Liver (tissue), 9 donors: ENCODE data around the gene SHC2. TPM values are rescaled to one million over a fixed set of nuclear protein-coding genes. Genes with fewer than 3 reads are reported as not detected.

ENCODE experiments used
- DNase-seq: peaks from one replicate; pipeline ENCODE4 v3.0.0-alpha.2; 2017; ENCODE audit warnings: low spot score
- H3K27ac ChIP-seq, 2 donors: one replicate each; pipeline ENCODE4 v1.7.0; 2013; ENCODE audit warnings: inconsistent platforms in 2 of 2, low read length in 2 of 2, control low read depth in 1 of 2, low read depth in 1 of 2, mild to moderate bottlenecking in 1 of 2
- H3K27me3 ChIP-seq, 4 donors: one replicate each; pipeline versions ENCODE4 v1.6.1 to v1.7.0; 2013; ENCODE audit warnings: low read length in 3 of 4, inconsistent platforms in 1 of 4, mild to moderate bottlenecking in 1 of 4, moderate library complexity in 1 of 4; ENCODE audit not compliant: control insufficient read depth in 4 of 4, insufficient read depth in 4 of 4
- H3K36me3 ChIP-seq, 4 donors: one replicate each; pipeline versions ENCODE4 v1.6.1 to v1.7.0; 2013; ENCODE audit warnings: low read length in 3 of 4, mild to moderate bottlenecking in 3 of 4, low read depth in 1 of 4, moderate library complexity in 1 of 4; ENCODE audit not compliant: control insufficient read depth in 4 of 4, insufficient read depth in 3 of 4
- H3K4me1 ChIP-seq, 4 donors: one replicate each; pipeline versions ENCODE4 v1.6.1 to v1.7.0; 2013; ENCODE audit warnings: low read length in 3 of 4, mild to moderate bottlenecking in 3 of 4, moderate library complexity in 1 of 4; ENCODE audit not compliant: control insufficient read depth in 4 of 4, insufficient read depth in 4 of 4
- H3K4me3 ChIP-seq, 3 donors: one replicate each; pipeline versions ENCODE4 v1.6.1 to v1.7.0; 2013; ENCODE audit warnings: low read length in 3 of 3, control low read depth in 1 of 3, low read depth in 1 of 3, mild to moderate bottlenecking in 1 of 3
- H3K9ac ChIP-seq, 2 donors: one replicate each; pipeline ENCODE4 v1.7.0; 2013; ENCODE audit warnings: low read length in 2 of 2, mild to moderate bottlenecking in 2 of 2, moderate library complexity in 2 of 2, control low read depth in 1 of 2, low read depth in 1 of 2
- H3K9me3 ChIP-seq, 4 donors: one replicate each; pipeline versions ENCODE4 v1.6.1 to v1.7.0; 2013; ENCODE audit warnings: low read length in 3 of 4; ENCODE audit not compliant: control insufficient read depth in 4 of 4
- EGR1 ChIP-seq, 2 donors: IDR thresholded peaks; 2 replicates each; pipeline ENCODE4 v1.6.1; 2016 to 2018; ENCODE audit warnings: antibody characterized with exemption in 2 of 2, low read depth in 2 of 2
- FOXA1 ChIP-seq: IDR thresholded peaks from 2 replicates; pipeline ENCODE4 v1.6.1; 2016; ENCODE audit warnings: antibody characterized with exemption
- FOXA2 ChIP-seq: IDR thresholded peaks from 2 replicates; pipeline ENCODE4 v1.6.1; 2016; ENCODE audit warnings: antibody characterized with exemption
- HNF4A ChIP-seq, 2 donors: conservative IDR thresholded peaks; 2 replicates each; pipeline ENCODE4 v1.6.1; 2016; ENCODE audit warnings: antibody characterized with exemption in 2 of 2, mild to moderate bottlenecking in 2 of 2
- HNF4G ChIP-seq: IDR thresholded peaks from 2 replicates; pipeline ENCODE4 v1.6.1; 2016; ENCODE audit warnings: antibody characterized with exemption
- JUND ChIP-seq, 2 donors: IDR thresholded peaks; 2 replicates each; pipeline ENCODE4 v1.6.1; 2016; ENCODE audit warnings: antibody characterized with exemption in 2 of 2
- NR2F2 ChIP-seq: IDR thresholded peaks from 2 replicates; pipeline ENCODE4 v1.6.1; 2016; ENCODE audit warnings: antibody characterized with exemption
- RAD21 ChIP-seq, 2 donors: IDR thresholded peaks; 2 replicates each; pipeline ENCODE4 v1.6.1; 2016; ENCODE audit warnings: antibody characterized with exemption in 2 of 2, mild to moderate bottlenecking in 2 of 2
- RXRA ChIP-seq, 2 donors: IDR thresholded peaks; 2 replicates each; pipeline ENCODE4 v1.6.1; 2017 to 2018; ENCODE audit warnings: antibody characterized with exemption in 2 of 2, mild to moderate bottlenecking in 1 of 2
- SP1 ChIP-seq: IDR thresholded peaks from 2 replicates; pipeline ENCODE4 v1.6.1; 2018; ENCODE audit warnings: antibody characterized with exemption, mild to moderate bottlenecking
- TAF1 ChIP-seq: conservative IDR thresholded peaks from 2 replicates; pipeline ENCODE4 v1.6.1; 2016; ENCODE audit warnings: antibody characterized with exemption, mild to moderate bottlenecking
- WGBS: extraction: QIAGEN DNeasy Blood & Tissue Kit; methylation state at CpG from one replicate; pipeline ENCODE4 v1.1.7; 2013; 5-methylcytosine and 5-hydroxymethylcytosine counted together
- polyA plus RNA-seq, 2 donors: library from polyadenylated mRNA; stranded (reverse) in 1 of 2; unstranded in 1 of 2; fragments of 200-250 nt in 1 of 2; fragments of >200 nt in 1 of 2; fragmentation: Nextera tagmentation in 1 of 2; extraction: Ambion mirVana in 1 of 2; gene quantifications; one replicate each; pipeline versions ENCODE4 v1.2.1 to v1.2.3, GENCODE V29; 2013 to 2015
- total RNA-seq, 2 donors: library from RNA; depleted of rRNA; stranded (reverse); fragments of >200 nt; gene quantifications; one replicate each; pipeline ENCODE4 v1.2.3, GENCODE V29; 2014
- TF ChIP-seq, protein P1 (sequence below): IDR thresholded peaks from 2 replicates; pipeline ENCODE4 v1.6.1; 2016; ENCODE audit warnings: antibody characterized with exemption
- TF ChIP-seq, protein P2 (sequence below): fragments of 150-350 bp; IDR thresholded peaks from 2 replicates; pipeline ENCODE4 v1.5.1; 2017; ENCODE audit warnings: improper control_type of control experiment, low read depth, low read length; ENCODE audit not compliant: missing input control
- TF ChIP-seq, protein P3 (sequence below): IDR thresholded peaks from 2 replicates; pipeline ENCODE4 v1.6.1; 2016; ENCODE audit warnings: antibody characterized with exemption
- donor health status: healthy.
- donor health status: healthy.
- donor health status: healthy.
- donor health status: healthy.
- donor health status: healthy.

The SHC2 gene
- total and polyA plus RNA-seq, 4 donors = 15.6 to 43.0 (median 23.0) TPM

DNA sequence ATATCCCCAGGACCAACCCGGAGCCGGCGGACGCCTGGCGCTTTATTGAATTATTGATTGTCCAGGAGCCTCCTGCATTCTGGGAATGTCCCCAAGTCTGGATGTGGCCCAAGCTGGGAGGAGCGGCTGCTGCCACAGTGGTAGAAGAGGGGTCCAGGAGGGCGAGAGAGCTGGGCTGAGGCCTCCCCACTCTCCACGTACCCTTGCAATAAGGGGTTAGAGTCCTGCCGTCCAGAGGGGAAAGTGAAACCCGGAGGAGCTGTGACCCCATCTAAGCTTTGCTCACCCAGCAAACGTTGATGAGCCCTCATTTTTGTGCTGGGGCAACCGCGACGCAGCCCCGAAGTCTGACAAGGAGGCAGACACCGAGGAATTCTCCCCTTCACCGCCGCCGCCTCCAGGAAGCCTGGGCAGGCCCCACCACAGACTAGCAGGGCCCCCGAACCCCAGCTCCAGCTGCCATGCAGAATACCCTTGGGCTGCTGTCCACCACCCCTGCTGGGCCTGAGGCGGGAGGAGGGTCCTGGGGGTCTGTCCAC is 50.5 kb downstream of the SHC2 start:
- WGBS = 38% methylated on average over 21 of the region's 21 CpGs
- no peak for DNase-seq
- Histone ChIP-seq H3K27me3 (peaks cover 0 to 2% (median 0%) of the 10 kb centered on the region in 4 donors), H3K9ac (no peak overlapping the region), H3K27ac (no peak overlapping the region), H3K36me3 (no peaks in the 10 kb centered on the region), H3K4me1 (peaks cover 12 to 17% (median 14%) of the 10 kb centered on the region in 4 donors), H3K4me3 (no peak overlapping the region), H3K9me3 (no peaks in the 10 kb centered on the region)
- TF ChIP-seq, protein P1, sequence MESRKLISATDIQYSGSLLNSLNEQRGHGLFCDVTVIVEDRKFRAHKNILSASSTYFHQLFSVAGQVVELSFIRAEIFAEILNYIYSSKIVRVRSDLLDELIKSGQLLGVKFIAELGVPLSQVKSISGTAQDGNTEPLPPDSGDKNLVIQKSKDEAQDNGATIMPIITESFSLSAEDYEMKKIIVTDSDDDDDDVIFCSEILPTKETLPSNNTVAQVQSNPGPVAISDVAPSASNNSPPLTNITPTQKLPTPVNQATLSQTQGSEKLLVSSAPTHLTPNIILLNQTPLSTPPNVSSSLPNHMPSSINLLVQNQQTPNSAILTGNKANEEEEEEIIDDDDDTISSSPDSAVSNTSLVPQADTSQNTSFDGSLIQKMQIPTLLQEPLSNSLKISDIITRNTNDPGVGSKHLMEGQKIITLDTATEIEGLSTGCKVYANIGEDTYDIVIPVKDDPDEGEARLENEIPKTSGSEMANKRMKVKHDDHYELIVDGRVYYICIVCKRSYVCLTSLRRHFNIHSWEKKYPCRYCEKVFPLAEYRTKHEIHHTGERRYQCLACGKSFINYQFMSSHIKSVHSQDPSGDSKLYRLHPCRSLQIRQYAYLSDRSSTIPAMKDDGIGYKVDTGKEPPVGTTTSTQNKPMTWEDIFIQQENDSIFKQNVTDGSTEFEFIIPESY = no peak
- TF ChIP-seq HNF4G (no peak), FOXA2 (no peak), RAD21 (IDR thresholded peaks at IDR 0.05) (peak in 1 of 2 donors; percentile 21), TAF1 (no peak)

DNA sequence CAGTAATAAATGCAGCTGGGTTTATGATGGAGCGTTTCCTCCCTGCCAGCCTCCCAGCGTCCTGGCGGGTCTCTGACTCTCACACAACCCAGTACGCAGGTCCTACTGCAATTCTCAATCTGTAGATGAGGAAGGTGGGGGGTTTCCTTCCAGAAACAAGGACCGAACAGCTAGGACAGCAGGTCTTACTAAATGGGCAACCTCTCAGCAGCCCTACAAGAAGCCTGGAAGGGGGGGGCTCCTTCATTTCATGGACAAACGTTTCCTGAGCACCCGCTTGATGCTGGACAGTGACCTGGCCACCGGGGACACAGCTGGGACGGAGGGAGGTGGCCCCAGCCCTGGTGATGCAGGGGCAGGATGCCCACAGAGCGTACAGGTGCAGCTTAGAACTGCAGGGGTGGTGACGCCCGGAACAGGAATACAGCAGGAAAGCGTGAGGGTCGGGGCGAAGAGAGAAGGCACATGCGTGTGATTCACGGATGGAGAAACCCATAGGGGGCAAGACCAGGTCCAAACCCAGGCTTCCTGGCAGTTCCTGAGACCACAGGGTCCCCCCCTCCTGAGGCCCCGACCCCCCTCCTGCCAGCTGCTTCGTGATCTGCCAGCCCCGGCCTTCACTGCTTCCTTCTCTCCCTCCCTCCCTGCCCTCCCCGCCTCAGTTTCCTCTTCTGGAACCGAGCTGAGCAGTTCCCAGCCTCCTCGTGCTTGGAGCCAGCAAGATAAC is 51.2 kb downstream of the SHC2 start:
- Histone ChIP-seq H3K4me1 (peaks cover 12 to 17% (median 14%) of the 10 kb centered on the region in 4 donors), H3K9ac (no peak overlapping the region), H3K4me3 (peak overlapping the region in 1 of 3 donors; percentile 47), H3K9me3 (no peaks in the 10 kb centered on the region), H3K36me3 (no peaks in the 10 kb centered on the region), H3K27ac (no peak overlapping the region), H3K27me3 (peaks cover 0 to 2% (median 0%) of the 10 kb centered on the region in 4 donors)
- WGBS = 5% methylated on average over 23 of the region's 23 CpGs
- DNase-seq = no peak
- TF ChIP-seq FOXA1 (no peak), FOXA2 (no peak)

DNA sequence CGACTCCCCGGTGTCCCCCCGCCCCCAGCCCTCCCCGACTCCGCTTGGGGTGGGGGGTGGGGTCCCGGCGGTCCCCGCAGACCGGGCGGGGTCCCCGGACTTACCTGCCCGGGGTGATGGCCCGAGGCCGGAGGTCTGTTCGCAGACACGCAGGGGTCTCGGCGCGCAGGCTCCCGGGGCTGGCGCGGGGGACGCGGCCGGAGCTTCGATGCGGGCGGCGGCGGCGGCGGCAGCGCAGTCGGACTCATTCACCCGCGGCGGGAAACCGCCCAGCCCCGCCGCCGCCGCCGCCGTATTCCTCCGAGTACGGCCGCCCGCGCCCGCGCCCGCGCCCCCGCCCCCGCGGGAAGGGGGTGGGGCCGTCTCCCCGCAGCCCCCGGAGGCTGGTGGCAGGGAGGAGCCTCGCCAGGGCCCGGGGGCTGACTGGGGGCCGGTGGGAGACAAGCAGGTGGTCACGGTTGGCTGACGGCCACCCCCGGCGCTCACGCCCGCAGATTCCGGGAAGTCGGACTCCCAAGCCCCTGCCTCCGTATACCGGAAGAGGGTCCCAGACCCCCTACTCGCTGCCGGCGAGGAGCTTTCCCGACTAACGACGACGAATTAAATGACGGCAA is 51.8 kb downstream of the SHC2 start, which contains the start of gene C2CD4C:
C2CD4C (minus strand) TSS at position 246 of the 614 bp plus-strand sequence. CDS start 786 bp downstream, outside the sequence.
- peaks cover 0 to 2% (median 0%) of the 10 kb centered on the region in 4 donors for H3K27me3 ChIP-seq

DNA sequence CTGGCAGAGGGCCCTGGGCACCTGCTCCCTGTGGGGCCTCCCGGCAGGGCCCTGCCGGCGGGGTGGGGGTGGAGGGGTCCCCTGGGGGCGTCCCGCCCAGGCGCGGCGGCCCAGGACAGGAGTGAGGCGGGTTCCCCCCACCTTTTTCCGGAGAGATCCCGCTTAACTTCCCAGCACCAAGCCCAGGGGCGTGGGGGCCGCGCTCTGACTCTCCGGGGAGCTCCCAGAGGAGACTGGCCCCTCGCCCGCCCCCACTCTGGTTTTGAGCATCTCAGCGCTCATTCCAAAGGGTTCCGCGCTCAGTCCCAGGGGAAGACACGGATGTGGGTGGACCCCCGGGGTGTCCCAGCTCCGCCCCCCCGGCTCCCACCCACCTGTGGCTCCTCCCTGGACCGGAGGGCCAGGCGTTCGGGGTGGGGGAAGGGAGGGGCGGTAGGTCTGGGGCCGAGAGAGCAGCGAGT is 52.4 kb downstream of the SHC2 start:
- H3K9ac ChIP-seq = no peak overlapping the region
- peak overlapping the region in 1 of 3 donors; percentile 47 for H3K4me3 ChIP-seq
- TF ChIP-seq HNF4A (conservative IDR thresholded peaks at IDR 0.05) (no peak), FOXA1 (no peak), JUND (IDR thresholded peaks at IDR 0.05) (no peak), SP1 (no peak), EGR1 (IDR thresholded peaks at IDR 0.05; ENCODE audit: low read depth in 2 of 2) (no peak), RXRA (IDR thresholded peaks at IDR 0.05) (no peak)
- TF ChIP-seq, protein P2, sequence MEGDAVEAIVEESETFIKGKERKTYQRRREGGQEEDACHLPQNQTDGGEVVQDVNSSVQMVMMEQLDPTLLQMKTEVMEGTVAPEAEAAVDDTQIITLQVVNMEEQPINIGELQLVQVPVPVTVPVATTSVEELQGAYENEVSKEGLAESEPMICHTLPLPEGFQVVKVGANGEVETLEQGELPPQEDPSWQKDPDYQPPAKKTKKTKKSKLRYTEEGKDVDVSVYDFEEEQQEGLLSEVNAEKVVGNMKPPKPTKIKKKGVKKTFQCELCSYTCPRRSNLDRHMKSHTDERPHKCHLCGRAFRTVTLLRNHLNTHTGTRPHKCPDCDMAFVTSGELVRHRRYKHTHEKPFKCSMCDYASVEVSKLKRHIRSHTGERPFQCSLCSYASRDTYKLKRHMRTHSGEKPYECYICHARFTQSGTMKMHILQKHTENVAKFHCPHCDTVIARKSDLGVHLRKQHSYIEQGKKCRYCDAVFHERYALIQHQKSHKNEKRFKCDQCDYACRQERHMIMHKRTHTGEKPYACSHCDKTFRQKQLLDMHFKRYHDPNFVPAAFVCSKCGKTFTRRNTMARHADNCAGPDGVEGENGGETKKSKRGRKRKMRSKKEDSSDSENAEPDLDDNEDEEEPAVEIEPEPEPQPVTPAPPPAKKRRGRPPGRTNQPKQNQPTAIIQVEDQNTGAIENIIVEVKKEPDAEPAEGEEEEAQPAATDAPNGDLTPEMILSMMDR = no peak
- TF ChIP-seq, protein P3, sequence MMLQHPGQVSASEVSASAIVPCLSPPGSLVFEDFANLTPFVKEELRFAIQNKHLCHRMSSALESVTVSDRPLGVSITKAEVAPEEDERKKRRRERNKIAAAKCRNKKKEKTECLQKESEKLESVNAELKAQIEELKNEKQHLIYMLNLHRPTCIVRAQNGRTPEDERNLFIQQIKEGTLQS = no peak
- H3K9me3 ChIP-seq = no peaks in the 10 kb centered on the region
- no peak overlapping the region for H3K27ac ChIP-seq
- WGBS = 3% methylated on average over 30 of the region's 30 CpGs
- peaks cover 0 to 2% (median 0%) of the 10 kb centered on the region in 4 donors for H3K27me3 ChIP-seq
- DNase-seq = no peak
- H3K36me3 ChIP-seq = no peaks in the 10 kb centered on the region
- peaks cover 12 to 17% (median 14%) of the 10 kb centered on the region in 4 donors for H3K4me1 ChIP-seq

More for the DNA sequence above, 51.8 kb downstream of the SHC2 start, which contains the start of gene C2CD4C:
- 1% methylated on average over 80 of the region's 80 CpGs for WGBS
- Histone ChIP-seq H3K36me3 (no peaks in the 10 kb centered on the region), H3K9ac (no peak within 1 kb of the TSS), H3K27ac (no peak within 1 kb of the TSS), H3K4me1 (peaks cover 12 to 17% (median 14%) of the 10 kb centered on the region in 4 donors), H3K9me3 (no peaks in the 10 kb centered on the region), H3K4me3 (peak within 1 kb of the TSS in 1 of 3 donors; percentile 47)
- no peak for DNase-seq
- TF ChIP-seq NR2F2 (no peak), EGR1 (IDR thresholded peaks at IDR 0.05; ENCODE audit: low read depth in 2 of 2) (no peak), RXRA (IDR thresholded peaks at IDR 0.05) (no peak), FOXA2 (no peak), FOXA1 (no peak), TAF1 (no peak)
